NOMO-1 treated with dmso at 0.1 percent for 144 hours (cell line): ENCODE data around the gene SLC26A9.

Source experiments
- DNase-seq: peaks from one replicate; lab custom pipeline; 2025; ENCODE audit not compliant: unreplicated experiment; lab: John Stamatoyannopoulos, UW

Gene SLC26A9

DNA sequence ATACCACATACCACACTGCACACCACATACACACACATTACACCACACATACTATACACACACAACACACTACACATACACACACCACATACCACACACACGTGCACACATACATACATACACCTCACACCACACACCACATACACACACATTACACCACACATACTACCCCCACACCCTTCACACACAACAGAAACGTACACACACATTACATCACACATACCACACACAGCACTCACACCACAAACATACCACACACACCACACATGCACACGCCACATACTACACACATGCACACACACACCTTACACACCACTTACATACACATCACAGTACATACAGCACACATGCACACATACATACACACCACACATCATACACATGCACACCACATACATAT is 31.5 kb upstream of the SLC26A9 start:
- no peak for DNase-seq

DNA sequence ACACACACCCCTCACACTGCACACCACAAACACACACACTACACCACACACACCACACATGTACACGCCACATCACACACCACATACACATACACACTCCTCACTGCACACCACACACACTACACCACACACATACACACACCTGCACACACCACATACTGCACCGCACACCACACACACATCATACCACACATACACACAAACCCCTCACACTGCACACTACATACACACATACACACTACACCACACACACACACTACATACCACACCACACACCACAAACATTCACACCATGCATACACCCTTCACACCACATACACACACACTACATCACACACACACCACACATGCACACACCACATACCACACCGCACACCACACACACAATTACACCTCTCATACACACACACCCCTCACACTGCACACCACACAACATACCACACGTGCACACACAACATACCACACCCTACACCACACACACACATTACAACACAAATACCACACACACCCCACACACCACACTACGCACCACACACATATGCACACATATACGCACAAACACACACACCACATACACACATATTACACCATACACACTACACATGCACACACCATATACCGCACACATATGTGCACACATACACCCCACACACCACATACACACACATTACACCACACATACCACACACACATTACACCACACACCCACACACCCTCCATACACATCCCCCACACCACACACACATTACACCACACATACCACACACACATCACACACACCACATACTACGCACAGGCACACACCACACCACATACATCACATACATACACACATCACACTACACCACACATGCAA is 30.3 kb upstream of the SLC26A9 start:
- DNase-seq: no peak

GRCh38 chr1:205972491-205973168 is 29.4 kb upstream of the SLC26A9 start:
- DNase-seq: no peak

DNA sequence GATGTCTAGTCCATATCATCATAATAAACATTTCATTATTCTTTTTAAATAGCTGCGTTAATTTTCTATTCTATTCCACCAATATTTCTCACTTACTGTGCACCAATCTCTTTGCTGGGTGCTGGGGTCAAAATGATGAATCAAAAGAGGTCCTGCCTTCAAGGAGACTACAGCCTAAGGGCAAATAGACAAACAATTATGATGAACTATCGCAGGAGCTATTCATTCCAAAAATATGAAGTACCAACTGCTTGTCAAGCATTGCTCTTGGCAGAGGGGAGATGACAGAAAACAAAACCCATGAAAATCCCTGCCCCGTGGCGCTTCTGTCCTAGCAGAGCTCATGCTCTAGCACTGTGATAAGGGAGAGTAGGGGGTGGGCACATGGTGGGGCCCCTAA is 28.8 kb upstream of the SLC26A9 start:
- DNase-seq: no peak

- no peak for DNase-seq
Measured at GRCh38 chr1:205971082-205971481, 27.8 kb upstream of the SLC26A9 start.

GRCh38 chr1:205970486-205970885 is 27.2 kb upstream of the SLC26A9 start:
- DNase-seq: no peak

DNA sequence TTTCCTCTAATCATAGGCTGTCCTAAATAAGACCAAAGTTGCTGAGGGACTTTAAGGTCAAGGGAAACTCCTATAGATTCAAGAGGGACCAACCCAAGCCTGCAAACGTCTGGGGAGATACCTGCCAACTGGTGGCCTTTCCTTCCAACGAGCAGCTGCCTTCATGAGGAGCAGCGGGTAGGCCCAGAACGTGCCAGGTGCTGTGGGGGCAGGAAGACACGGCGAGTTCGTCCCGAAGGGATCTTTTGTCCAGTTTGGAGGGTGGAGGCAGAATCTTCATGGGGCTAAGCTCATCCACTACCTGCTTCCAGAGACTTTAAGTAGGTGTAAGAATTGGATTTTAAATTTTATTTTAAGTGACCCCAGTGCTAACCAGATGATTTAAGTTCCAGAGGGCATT is 26.0 kb upstream of the SLC26A9 start:
- DNase-seq: no peak

GRCh38 chr1:205967554-205968335 is 24.5 kb upstream of the SLC26A9 start:
- DNase-seq: no peak

DNA sequence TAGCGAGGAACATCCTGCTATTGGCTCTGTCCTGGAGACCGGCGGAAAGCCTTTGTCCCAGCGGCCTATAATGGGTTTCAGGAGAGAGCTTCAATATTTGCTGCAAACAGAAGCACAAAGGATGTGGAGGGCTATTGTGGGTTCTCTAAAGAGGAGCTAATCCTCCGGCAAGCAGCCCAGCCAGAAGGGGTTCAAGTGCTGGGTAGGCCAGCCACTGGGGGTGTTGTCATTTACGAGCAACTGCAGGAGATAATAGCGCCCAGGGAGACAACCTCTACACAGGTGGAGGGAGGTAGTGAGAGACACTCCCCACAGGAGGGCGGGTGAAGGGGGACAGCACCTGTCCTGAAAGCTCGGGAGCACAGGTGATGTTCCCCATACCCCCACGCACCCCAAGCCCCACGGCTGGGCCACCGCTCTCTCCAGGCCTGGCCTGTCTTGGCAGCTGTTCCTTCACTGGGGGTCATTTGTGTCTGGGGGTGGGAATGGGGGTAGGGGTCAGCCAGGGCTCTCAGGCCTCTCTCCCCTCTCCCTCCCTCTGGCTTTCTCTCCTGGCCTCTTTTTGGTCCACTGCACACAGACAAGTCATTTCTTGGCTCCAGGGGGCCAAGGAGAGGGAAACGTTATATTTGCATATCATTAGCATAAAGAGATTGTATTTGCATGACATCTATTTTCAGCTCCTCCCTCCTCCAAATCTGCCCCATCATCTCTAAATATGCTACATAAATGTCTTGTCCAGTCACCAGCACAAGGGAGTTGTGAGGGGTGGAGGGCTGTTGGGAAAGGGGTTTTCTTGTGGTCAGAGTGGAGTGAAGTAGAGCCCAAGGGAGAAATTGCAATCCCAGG is 22.0 kb upstream of the SLC26A9 start:
- DNase-seq: no peak

DNA sequence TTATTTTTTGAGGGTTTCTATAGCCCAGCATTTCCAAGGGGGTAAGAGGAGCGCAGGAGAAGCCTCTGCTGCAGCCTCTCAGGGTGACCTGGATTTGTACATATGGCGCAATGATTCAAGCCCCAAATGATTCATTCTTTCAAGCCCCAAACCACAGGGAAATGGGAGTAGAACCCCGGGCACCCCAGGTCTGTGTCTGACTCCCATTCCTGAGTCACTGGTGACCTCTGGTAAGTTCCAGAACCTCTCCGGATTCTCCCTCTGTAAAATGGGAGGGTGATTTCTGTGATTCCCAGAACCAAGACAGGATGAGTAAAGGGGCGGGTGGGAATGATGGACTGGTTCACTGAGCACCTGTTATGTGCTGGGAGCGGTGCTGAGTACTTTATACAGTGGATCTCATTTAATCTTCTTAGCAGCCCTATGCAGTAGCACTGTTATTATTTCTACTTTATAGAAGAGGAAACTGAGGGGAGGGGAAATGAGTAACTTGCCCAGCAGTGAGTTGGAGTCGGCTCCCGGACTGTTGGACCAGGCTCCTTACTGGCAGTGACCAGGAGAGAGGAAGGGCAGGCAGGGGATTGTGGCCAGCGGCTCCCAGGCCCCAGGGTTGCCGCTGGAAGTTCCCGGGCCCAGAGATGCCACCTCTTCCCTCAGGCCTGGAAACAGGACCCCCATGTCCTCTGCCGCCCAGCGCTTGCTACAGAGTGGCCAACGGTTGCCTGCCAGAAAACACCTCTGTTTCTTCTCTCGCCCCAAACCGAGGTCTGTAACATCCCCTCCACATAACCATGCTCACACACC is 20.3 kb upstream of the SLC26A9 start:
- DNase-seq: no peak

DNA sequence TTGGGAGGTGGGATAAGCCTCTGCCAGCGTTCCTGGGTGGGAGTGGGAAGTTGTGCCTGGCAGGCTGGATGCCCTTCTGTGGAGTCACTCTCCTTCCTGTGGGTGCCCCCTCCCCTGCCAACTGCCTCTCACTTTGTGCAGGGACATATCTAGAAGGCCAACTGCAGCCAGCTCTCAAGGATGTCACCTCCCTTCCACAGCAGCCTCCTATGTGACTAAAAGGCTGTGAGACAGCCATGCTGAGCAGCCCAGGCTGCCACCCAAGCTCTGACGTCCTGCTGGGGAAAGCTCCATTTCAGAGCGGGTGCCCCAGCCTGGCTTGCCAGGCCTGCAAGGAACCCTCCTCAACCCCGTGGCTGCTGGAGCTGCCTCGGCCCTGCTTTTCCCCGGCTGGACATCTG is 19.6 kb upstream of the SLC26A9 start:
- no peak for DNase-seq

DNA sequence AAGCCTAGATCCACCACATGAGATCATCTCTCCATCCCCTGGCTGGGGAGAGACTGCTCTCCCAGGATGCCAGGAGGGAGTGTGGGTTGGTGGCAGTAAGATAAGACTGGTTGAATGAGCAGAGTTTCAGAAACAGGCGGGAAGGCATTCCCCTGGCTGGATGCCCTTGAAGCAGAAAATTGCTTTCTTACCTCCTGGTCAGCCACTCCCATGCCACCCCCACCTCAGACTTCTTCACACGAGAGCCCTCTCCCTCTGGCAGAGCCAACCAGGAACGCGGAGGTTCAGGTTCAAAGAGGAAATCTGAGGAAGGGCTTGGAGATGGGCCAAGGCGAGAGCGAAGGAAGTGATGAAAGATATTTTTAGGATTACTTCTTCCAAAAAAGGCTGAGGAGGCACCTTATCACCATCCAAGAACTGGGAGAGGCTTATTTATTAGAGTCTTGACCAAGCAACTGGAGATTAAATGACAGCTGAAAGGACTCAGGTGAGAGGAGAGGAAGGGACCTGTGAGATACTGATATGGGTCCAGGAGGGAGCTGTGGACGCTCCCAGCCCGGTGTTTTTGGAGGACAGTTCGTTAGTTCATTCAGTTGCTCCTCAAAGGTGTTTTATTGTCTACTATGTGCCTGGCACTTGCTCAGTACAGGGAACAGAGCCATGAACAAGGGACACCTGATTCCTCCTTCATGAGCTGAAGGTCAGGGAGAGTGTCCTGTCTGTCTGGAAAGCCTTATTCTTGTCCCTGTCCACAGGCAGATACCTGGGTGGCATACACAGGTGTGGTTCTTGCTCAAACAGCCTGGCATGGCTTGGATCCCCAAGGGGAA is 18.9 kb upstream of the SLC26A9 start:
- DNase-seq: no peak

GRCh38 chr1:205961405-205961804 is 18.1 kb upstream of the SLC26A9 start:
- DNase-seq: no peak

DNA sequence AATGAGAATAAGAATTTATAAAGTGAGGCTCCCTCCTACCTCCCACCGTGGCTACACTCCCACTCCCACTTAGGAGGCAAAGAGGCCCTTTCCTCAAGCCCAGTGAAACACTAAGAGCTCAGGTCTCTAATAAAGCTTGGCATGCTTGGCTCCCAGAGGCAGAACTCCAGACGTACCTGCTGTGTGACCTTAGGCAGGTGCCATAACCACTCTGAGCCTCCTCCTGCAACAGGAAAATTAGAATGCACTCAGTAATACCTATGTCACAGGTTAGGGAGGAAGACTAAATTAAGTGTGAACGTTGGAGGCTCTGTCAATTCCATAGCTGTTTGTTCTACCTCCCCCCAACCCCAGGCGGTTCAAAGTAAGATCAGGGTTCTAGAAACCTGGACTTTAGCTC is 16.5 kb upstream of the SLC26A9 start:
- no peak for DNase-seq

DNA sequence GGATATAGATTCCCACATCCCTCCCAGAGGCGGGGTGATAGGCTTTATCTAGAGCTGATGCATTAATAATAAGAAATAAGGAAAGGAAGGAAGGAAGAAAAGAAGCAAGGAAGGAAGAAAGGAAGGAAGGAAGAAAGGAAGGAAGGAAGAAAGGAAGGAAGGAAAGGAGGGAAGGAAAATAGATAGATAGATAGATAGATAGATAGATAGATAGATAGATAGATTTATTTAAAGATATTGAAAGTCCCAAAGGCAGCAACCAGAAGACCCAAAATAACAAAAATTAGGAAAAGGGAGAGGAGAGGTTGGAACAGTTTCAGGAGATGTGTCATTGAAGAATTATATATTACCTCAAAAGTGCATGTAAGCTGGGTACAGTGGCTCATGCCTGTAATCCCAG is 12.2 kb upstream of the SLC26A9 start:
- no peak for DNase-seq

- no peak for DNase-seq
Measured at GRCh38 chr1:205954819-205955404, 11.7 kb upstream of the SLC26A9 start.

GRCh38 chr1:205951746-205952145 is 8.5 kb upstream of the SLC26A9 start:
- DNase-seq: no peak

GRCh38 chr1:205950826-205951549 is 7.7 kb upstream of the SLC26A9 start:
- DNase-seq: peak; percentile 17
